Naive thymus-derived CD8-positive, alpha-beta T cell (primary cell): ENCODE measurements around the gene ACTRT2. TPM values are rescaled to one million over a fixed set of nuclear protein-coding genes. Genes with fewer than 3 reads are reported as not detected.

Source experiments
- ATAC-seq, 2 donors: fragments of 150-1000 bp; cut with Tn5 transposase in 1 of 2; sonication (Bioruptor Pico), chemical (Tn5 transposase) in 1 of 2; 1 replicate in 1 of 2; 2 replicates in 1 of 2; pipeline ENCODE4 v1.10.0; 2021; ENCODE audit warnings: mild to moderate bottlenecking in 2 of 2, moderate library complexity in 2 of 2
- POLR2A ChIA-PET: fragments of 350-600 bp; sonication (Branson Sonifier 250); formaldehyde crosslinking; loops from one replicate; lab custom pipeline; 2021; ENCODE audit warnings: antibody characterized with exemption; lab: Charles Lee
- DNase-seq, 10 donors: peaks; one replicate each; pipeline versions ENCODE4 v3.0.0 to v3.0.0-alpha.2; 2020 to 2022
- H3K27ac Mint-ChIP-seq, 10 donors: one replicate each; pipeline ENCODE4 v1.8.0; 2020 to 2022; ENCODE audit warnings: mild to moderate bottlenecking in 10 of 10, mixed read lengths in 10 of 10, moderate library complexity in 4 of 10, inconsistent platforms in 1 of 10
- H3K27me3 Mint-ChIP-seq, 5 donors: one replicate each; pipeline ENCODE4 v1.8.0; 2021 to 2022; ENCODE audit warnings: mixed read lengths in 5 of 5
- H3K36me3 Mint-ChIP-seq, 3 donors: one replicate each; pipeline ENCODE4 v1.8.0; 2020 to 2022; ENCODE audit warnings: mixed read lengths in 3 of 3, mild to moderate bottlenecking in 2 of 3, inconsistent platforms in 1 of 3
- H3K4me1 Mint-ChIP-seq, 4 donors: one replicate each; pipeline ENCODE4 v1.8.0; 2021 to 2022; ENCODE audit warnings: mixed read lengths in 4 of 4
- H3K4me3 Mint-ChIP-seq, 10 donors: one replicate each; pipeline ENCODE4 v1.8.0; 2020 to 2022; ENCODE audit warnings: mild to moderate bottlenecking in 10 of 10, mixed read lengths in 10 of 10, moderate library complexity in 6 of 10, inconsistent platforms in 1 of 10
- H3K9me3 Mint-ChIP-seq, 9 donors: one replicate each; pipeline ENCODE4 v1.8.0; 2020 to 2022; ENCODE audit warnings: mixed read lengths in 9 of 9, mild to moderate bottlenecking in 3 of 9, inconsistent platforms in 1 of 9, moderate library complexity in 1 of 9
- polyA plus RNA-seq, 3 donors: library from polyadenylated mRNA; unstranded; fragments of 300-500 nt; fragmentation: Illumina TruSeq; gene quantifications; one replicate each; pipeline ENCODE4 v1.2.3, GENCODE V29; 2021
- total RNA-seq, 8 experiments: library from RNA in 2 of 8; stranded (reverse) in 2 of 8; gene quantifications; one replicate each; pipeline ENCODE4 v1.2.3 and lab custom pipeline; 2021 to 2026

ACTRT2 gene
- total and polyA plus RNA-seq, 5 experiments from 2014 or later = not detected

GRCh38 chr1:3017440-3018050, 3.7 kb upstream of the ACTRT2 start:
- peaks cover 0 to 7% (median 3%) of the 10 kb centered on the region in 4 donors for H3K4me1 Mint-ChIP-seq
- no peak overlapping the region for H3K4me3 Mint-ChIP-seq
- H3K9me3 Mint-ChIP-seq = peaks cover 0 to 3% (median 0%) of the 10 kb centered on the region in 9 donors
- POLR2A ChIA-PET = no interaction called here
- H3K36me3 Mint-ChIP-seq = no peaks in the 10 kb centered on the region
- ATAC-seq (no peak), DNase-seq (peak in 1 of 10 donors; percentile 60)
- peak overlapping the region in 1 of 10 donors; percentile 53 for H3K27ac Mint-ChIP-seq
- peaks cover 2 to 24% (median 19%) of the 10 kb centered on the region in 5 donors for H3K27me3 Mint-ChIP-seq

GRCh38 chr1:3018051-3018471, 3.2 kb upstream of the ACTRT2 start:
- peaks cover 0 to 3% (median 0%) of the 10 kb centered on the region in 9 donors for H3K9me3 Mint-ChIP-seq
- no peak for DNase-seq
- POLR2A ChIA-PET = no interaction called here

GRCh38 chr1:3018576-3018975, 2.7 kb upstream of the ACTRT2 start:
- POLR2A ChIA-PET = no interaction called here
- Mint-ChIP-seq H3K27me3 (peaks cover 0 to 19% (median 11%) of the 10 kb centered on the region in 5 donors), H3K4me1 (no peaks in the 10 kb centered on the region), H3K36me3 (no peaks in the 10 kb centered on the region), H3K4me3 (no peak overlapping the region), H3K27ac (no peak overlapping the region), H3K9me3 (no peaks in the 10 kb centered on the region)
- ATAC-seq = no peak
- no peak for DNase-seq

More at GRCh38 chr1:3018051-3018471, 3.2 kb upstream of the ACTRT2 start:
- H3K4me3 Mint-ChIP-seq = no peak overlapping the region
- H3K36me3 Mint-ChIP-seq = no peaks in the 10 kb centered on the region
- peaks cover 2 to 23% (median 16%) of the 10 kb centered on the region in 5 donors for H3K27me3 Mint-ChIP-seq
- no peak overlapping the region for H3K27ac Mint-ChIP-seq
- H3K4me1 Mint-ChIP-seq = peaks cover 0 to 5% (median 3%) of the 10 kb centered on the region in 4 donors
- ATAC-seq = no peak

- ATAC-seq (no peak), DNase-seq (peak in 1 of 10 donors; percentile 59)
- H3K9me3 Mint-ChIP-seq = no peaks in the 10 kb centered on the region
- peaks cover 0 to 15% (median 6%) of the 10 kb centered on the region in 5 donors for H3K27me3 Mint-ChIP-seq
- no peak overlapping the region for H3K27ac Mint-ChIP-seq
- POLR2A ChIA-PET = no interaction called here
- peaks cover 0 to 2% (median 0%) of the 10 kb centered on the region in 4 donors for H3K4me1 Mint-ChIP-seq
- H3K4me3 Mint-ChIP-seq = no peak overlapping the region
- H3K36me3 Mint-ChIP-seq = no peaks in the 10 kb centered on the region
These were observed 2.2 kb upstream of the ACTRT2 start for GRCh38 chr1:3019007-3019515.

GRCh38 chr1:3019516-3020051, 1.7 kb upstream of the ACTRT2 start:
- Mint-ChIP-seq H3K27ac (no peak overlapping the region), H3K36me3 (no peaks in the 10 kb centered on the region), H3K4me3 (no peak overlapping the region), H3K4me1 (peaks cover 0 to 2% (median 0%) of the 10 kb centered on the region in 4 donors), H3K27me3 (peaks cover 0 to 10% (median under 1%) of the 10 kb centered on the region in 5 donors), H3K9me3 (no peaks in the 10 kb centered on the region)
- POLR2A ChIA-PET = no interaction called here
- ATAC-seq (no peak), DNase-seq (peak in 1 of 10 donors; percentile 59)

- H3K27ac Mint-ChIP-seq = no peak overlapping the region
These were observed 881 bp upstream of the ACTRT2 start for GRCh38 chr1:3020263-3020909.

GRCh38 chr1:3021801-3022401, 634 bp downstream of the ACTRT2 start:
- POLR2A ChIA-PET = no interaction called here
- Mint-ChIP-seq H3K27ac (no peak overlapping the region), H3K27me3 (peaks cover 0 to 5% (median 0%) of the 10 kb centered on the region in 5 donors), H3K4me1 (peaks cover 0 to 2% (median 0%) of the 10 kb centered on the region in 4 donors), H3K9me3 (no peaks in the 10 kb centered on the region), H3K4me3 (no peak overlapping the region), H3K36me3 (no peaks in the 10 kb centered on the region)
- DNase-seq (peak in 1 of 10 donors; percentile 57), ATAC-seq (no peak)

More at GRCh38 chr1:3020263-3020909, 881 bp upstream of the ACTRT2 start:
- peaks cover 0 to 6% (median 0%) of the 10 kb centered on the region in 5 donors for H3K27me3 Mint-ChIP-seq
- POLR2A ChIA-PET = no interaction called here
- H3K36me3 Mint-ChIP-seq = no peaks in the 10 kb centered on the region
- no peak for ATAC-seq
- no peak for DNase-seq
- H3K4me3 Mint-ChIP-seq = no peak overlapping the region
- no peaks in the 10 kb centered on the region for H3K9me3 Mint-ChIP-seq
- peaks cover 0 to 2% (median 0%) of the 10 kb centered on the region in 4 donors for H3K4me1 Mint-ChIP-seq

GRCh38 chr1:3022511-3022973, 1.3 kb downstream of the ACTRT2 start:
- POLR2A ChIA-PET = no interaction called here
- peaks cover 0 to 2% (median 0%) of the 10 kb centered on the region in 4 donors for H3K4me1 Mint-ChIP-seq
- no peaks in the 10 kb centered on the region for H3K36me3 Mint-ChIP-seq
- H3K4me3 Mint-ChIP-seq = no peak overlapping the region
- DNase-seq (peak in 1 of 10 donors; percentile 60), ATAC-seq (no peak)
- no peaks in the 10 kb centered on the region for H3K9me3 Mint-ChIP-seq
- H3K27me3 Mint-ChIP-seq = peaks cover 0 to 3% (median 0%) of the 10 kb centered on the region in 5 donors
- no peak overlapping the region for H3K27ac Mint-ChIP-seq

- no peak for ATAC-seq
- H3K27ac Mint-ChIP-seq = no peak overlapping the region
These were observed 1.7 kb downstream of the ACTRT2 start for GRCh38 chr1:3022976-3023375.

GRCh38 chr1:3024019-3024418, 2.8 kb downstream of the ACTRT2 start:
- H3K27ac Mint-ChIP-seq = no peak overlapping the region
- ATAC-seq (no peak), DNase-seq (no peak)
- POLR2A ChIA-PET = no interaction called here
- H3K4me1 Mint-ChIP-seq = peaks cover 0 to 2% (median 0%) of the 10 kb centered on the region in 4 donors
- no peak overlapping the region for H3K4me3 Mint-ChIP-seq
- H3K36me3 Mint-ChIP-seq = no peaks in the 10 kb centered on the region
- no peaks in the 10 kb centered on the region for H3K27me3 Mint-ChIP-seq
- no peaks in the 10 kb centered on the region for H3K9me3 Mint-ChIP-seq

More at GRCh38 chr1:3022976-3023375, 1.7 kb downstream of the ACTRT2 start:
- H3K4me1 Mint-ChIP-seq = peaks cover 0 to 2% (median 0%) of the 10 kb centered on the region in 4 donors
- peaks cover 0 to 3% (median 0%) of the 10 kb centered on the region in 5 donors for H3K27me3 Mint-ChIP-seq
- POLR2A ChIA-PET = no interaction called here
- no peak overlapping the region for H3K4me3 Mint-ChIP-seq
- no peak for DNase-seq
- no peaks in the 10 kb centered on the region for H3K9me3 Mint-ChIP-seq
- H3K36me3 Mint-ChIP-seq = no peaks in the 10 kb centered on the region

GRCh38 chr1:3024588-3024987, 3.3 kb downstream of the ACTRT2 start:
- no peak for DNase-seq
- H3K9me3 Mint-ChIP-seq = no peaks in the 10 kb centered on the region
- H3K27me3 Mint-ChIP-seq = no peaks in the 10 kb centered on the region
- H3K36me3 Mint-ChIP-seq = no peaks in the 10 kb centered on the region
- no peak for ATAC-seq
- H3K4me1 Mint-ChIP-seq = peaks cover 0 to 2% (median 0%) of the 10 kb centered on the region in 4 donors
- H3K27ac Mint-ChIP-seq = no peak overlapping the region
- POLR2A ChIA-PET = no interaction called here
- no peak overlapping the region for H3K4me3 Mint-ChIP-seq

GRCh38 chr1:3026124-3026523, 4.9 kb downstream of the ACTRT2 start:
- Mint-ChIP-seq H3K4me1 (peaks cover 0 to 2% (median 0%) of the 10 kb centered on the region in 4 donors), H3K27me3 (peaks cover 0 to 2% (median 0%) of the 10 kb centered on the region in 5 donors), H3K27ac (no peak overlapping the region), H3K9me3 (no peaks in the 10 kb centered on the region), H3K36me3 (no peaks in the 10 kb centered on the region), H3K4me3 (no peak overlapping the region)
- POLR2A ChIA-PET = no interaction called here
- DNase-seq = no peak
- ATAC-seq = no peak
